WTC11 (cell line): ENCODE results near the gene CDH6. TPM values are rescaled to one million over a fixed set of nuclear protein-coding genes. Genes with fewer than 3 reads are reported as not detected.

Experiments
- ATAC-seq: fragments of 200-7000 bp; cut with Tn5 transposase; 2 replicates; pipeline ENCODE4 v1.10.0; 2021; ENCODE audit warnings: mild to moderate bottlenecking, moderate library complexity
- CTCF ChIA-PET: fragments of 300-600 bp; sonication (Branson Sonifier 250); formaldehyde crosslinking; loops from one replicate; lab custom pipeline; 2021; ENCODE audit warnings: antibody characterized with exemption; lab: Charles Lee
- POLR2A ChIA-PET: fragments of 350-600 bp; sonication (Branson Sonifier 250); formaldehyde crosslinking; loops from one replicate; lab custom pipeline; 2021; ENCODE audit warnings: antibody characterized with exemption; lab: Charles Lee
- DNase-seq: peaks from one replicate; pipeline ENCODE4 v3.0.0; 2021; ENCODE audit warnings: low spot score
- H3K27ac Mint-ChIP-seq: 2 replicates; pipeline ENCODE4 v1.8.0; 2021; ENCODE audit warnings: mixed read lengths
- H3K27me3 Mint-ChIP-seq: 2 replicates; pipeline ENCODE4 v1.8.0; 2021; ENCODE audit warnings: low read depth, mild to moderate bottlenecking, moderate library complexity, mixed read lengths
- H3K36me3 Mint-ChIP-seq: 2 replicates; pipeline ENCODE4 v1.8.0; 2021; ENCODE audit warnings: mixed read lengths
- H3K4me1 Mint-ChIP-seq: 2 replicates; pipeline ENCODE4 v1.8.0; 2022; ENCODE audit warnings: mixed read lengths
- H3K4me3 Mint-ChIP-seq: 2 replicates; pipeline ENCODE4 v1.8.0; 2021; ENCODE audit warnings: mild to moderate bottlenecking, moderate library complexity, mixed read lengths
- H3K9me3 Mint-ChIP-seq: 2 replicates; pipeline ENCODE4 v1.8.0; 2021; ENCODE audit warnings: mixed read lengths
- ATF1 ChIP-seq: sonication (generic); formaldehyde crosslinking; IDR thresholded peaks from 2 replicates; pipeline ENCODE4 v1.8.1; 2023; ENCODE audit warnings: mild to moderate bottlenecking, moderate library complexity, missing genetic modification reagents
- ATF3 ChIP-seq: sonication (generic); formaldehyde crosslinking; conservative IDR thresholded peaks from 2 replicates; pipeline ENCODE4 v1.8.1; 2022; ENCODE audit warnings: mild to moderate bottlenecking, missing genetic modification reagents
- ERG ChIP-seq: fragments of 250-450 bp; sonication (Bioruptor Pico); IDR thresholded peaks from 2 replicates; pipeline ENCODE4 v1.8.0; 2021; ENCODE audit warnings: mild to moderate bottlenecking
- FOXJ3 ChIP-seq: sonication (generic); formaldehyde crosslinking; IDR thresholded peaks from 2 replicates; pipeline ENCODE4 v1.9.0; 2021; ENCODE audit warnings: missing genetic modification reagents, mild to moderate bottlenecking, borderline replicate concordance
- GABPB1 ChIP-seq: sonication (generic); formaldehyde crosslinking; IDR thresholded peaks from 2 replicates; pipeline ENCODE4 v1.8.1; 2023; ENCODE audit warnings: mild to moderate bottlenecking, missing genetic modification reagents
- GTF2I ChIP-seq: fragments of 250-450 bp; sonication (Bioruptor Pico); conservative IDR thresholded peaks from 2 replicates; pipeline ENCODE4 v1.4.0; 2021; ENCODE audit warnings: mild to moderate bottlenecking
- HMGXB4 ChIP-seq: sonication (generic); formaldehyde crosslinking; IDR thresholded peaks from 2 replicates; pipeline ENCODE4 v1.8.1; 2023; ENCODE audit warnings: mild to moderate bottlenecking, moderate library complexity, missing genetic modification reagents
- NFATC4 ChIP-seq: fragments of 250-450 bp; sonication (Bioruptor Pico); IDR thresholded peaks from 2 replicates; pipeline ENCODE4 v1.9.0; 2021; ENCODE audit warnings: mild to moderate bottlenecking
- NFYB ChIP-seq: sonication (generic); formaldehyde crosslinking; conservative IDR thresholded peaks from 2 replicates; pipeline ENCODE4 v1.8.0; 2022; ENCODE audit warnings: low read depth, missing genetic modification reagents
- NR1H2 ChIP-seq: sonication (generic); formaldehyde crosslinking; IDR thresholded peaks from 2 replicates; pipeline ENCODE4 v1.9.0; 2021; ENCODE audit warnings: mild to moderate bottlenecking, moderate library complexity, missing genetic modification reagents
- SOX15 ChIP-seq: fragments of 250-450 bp; sonication (Bioruptor Pico); IDR thresholded peaks from 2 replicates; pipeline ENCODE4 v1.9.0; 2021; ENCODE audit warnings: mild to moderate bottlenecking
- STAT6 ChIP-seq: sonication (generic); formaldehyde crosslinking; conservative IDR thresholded peaks from 2 replicates; pipeline ENCODE4 v1.8.1; 2023; ENCODE audit warnings: mild to moderate bottlenecking, low read depth, missing genetic modification reagents, moderate library complexity
- ZNF416 ChIP-seq: fragments of 250-450 bp; sonication (Bioruptor Pico); IDR thresholded peaks from 2 replicates; pipeline ENCODE4 v1.9.0; 2021; ENCODE audit warnings: mild to moderate bottlenecking, inconsistent platforms
- total RNA-seq: library from RNA; stranded (reverse); gene quantifications from 3 replicates; pipeline ENCODE4 v1.2.3, GENCODE V29; 2021
- TF ChIP-seq, protein P1 (sequence below): sonication (generic); formaldehyde crosslinking; IDR thresholded peaks from 2 replicates; pipeline ENCODE4 v1.8.1; 2022; ENCODE audit warnings: missing genetic modification reagents, borderline replicate concordance
- TF ChIP-seq, protein P2 (sequence below): sonication (generic); formaldehyde crosslinking; IDR thresholded peaks from 2 replicates; pipeline ENCODE4 v1.8.1; 2023; ENCODE audit warnings: mild to moderate bottlenecking, missing genetic modification reagents, borderline replicate concordance
- TF ChIP-seq, protein P3 (sequence below): sonication (generic); formaldehyde crosslinking; IDR thresholded peaks from 2 replicates; pipeline ENCODE4 v1.8.1; 2022; ENCODE audit warnings: mild to moderate bottlenecking, missing genetic modification reagents, moderate library complexity, borderline replicate concordance

CDH6 gene
- total RNA-seq, 1 experiment from 2014 or later, result 2.6 TPM

DNA sequence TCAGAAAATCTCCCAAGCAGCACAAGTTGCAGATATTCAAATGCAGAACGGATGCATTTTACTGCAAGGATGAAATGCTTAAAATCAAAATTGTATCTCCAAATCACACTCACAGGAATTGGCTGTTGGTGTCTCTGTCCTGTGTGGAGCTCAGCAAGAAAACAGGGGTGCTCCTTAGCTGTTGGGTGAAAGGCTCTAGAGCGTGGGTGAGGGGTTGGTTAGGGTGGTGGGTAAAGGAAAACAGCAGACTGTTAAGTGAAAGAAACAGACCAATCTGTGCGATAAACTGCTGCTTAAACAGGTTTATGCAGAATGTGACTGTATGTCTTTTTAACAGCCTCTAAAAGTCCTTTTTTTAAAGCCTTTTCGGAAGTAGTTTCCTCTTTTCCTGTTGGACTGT is 19.8 kb downstream of the CDH6 start:
- Mint-ChIP-seq H3K4me3 (no peak overlapping the region), H3K36me3 (no peaks in the 10 kb centered on the region), H3K9me3 (no peaks in the 10 kb centered on the region), H3K27ac (no peak overlapping the region), H3K4me1 (peaks cover 12% of the 10 kb centered on the region), H3K27me3 (no peaks in the 10 kb centered on the region)
- ATAC-seq (no peak), DNase-seq (no peak)
- POLR2A ChIA-PET, result no interaction called here
- no peak for TF ChIP-seq NR1H2 (CRISPR knock-in tag)
- CTCF ChIA-PET, result interaction anchor here (1.6 to 1.9 kb wide), 2 partner anchors 19 to 57 kb away, joined by 7 to 10 read pairs; no protein-coding TSS in a partner anchor

- TF ChIP-seq, protein P1, sequence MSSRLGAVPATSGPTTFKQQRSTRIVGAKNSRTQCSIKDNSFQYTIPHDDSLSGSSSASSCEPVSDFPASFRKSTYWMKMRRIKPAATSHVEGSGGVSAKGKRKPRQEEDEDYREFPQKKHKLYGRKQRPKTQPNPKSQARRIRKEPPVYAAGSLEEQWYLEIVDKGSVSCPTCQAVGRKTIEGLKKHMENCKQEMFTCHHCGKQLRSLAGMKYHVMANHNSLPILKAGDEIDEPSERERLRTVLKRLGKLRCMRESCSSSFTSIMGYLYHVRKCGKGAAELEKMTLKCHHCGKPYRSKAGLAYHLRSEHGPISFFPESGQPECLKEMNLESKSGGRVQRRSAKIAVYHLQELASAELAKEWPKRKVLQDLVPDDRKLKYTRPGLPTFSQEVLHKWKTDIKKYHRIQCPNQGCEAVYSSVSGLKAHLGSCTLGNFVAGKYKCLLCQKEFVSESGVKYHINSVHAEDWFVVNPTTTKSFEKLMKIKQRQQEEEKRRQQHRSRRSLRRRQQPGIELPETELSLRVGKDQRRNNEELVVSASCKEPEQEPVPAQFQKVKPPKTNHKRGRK (CRISPR knock-in tag), result no peak
- TF ChIP-seq FOXJ3 (CRISPR knock-in tag) (no peak), STAT6 (CRISPR knock-in tag) (no peak), GTF2I (CRISPR knock-in tag) (no peak), ATF1 (CRISPR knock-in tag) (no peak), ERG (no peak), NFATC4 (CRISPR knock-in tag) (no peak), NR1H2 (CRISPR knock-in tag) (no peak), GABPB1 (no peak), ZNF416 (CRISPR knock-in tag) (no peak), NFYB (CRISPR knock-in tag) (no peak), SOX15 (no peak), HMGXB4 (CRISPR knock-in tag) (no peak), ATF3 (CRISPR knock-in tag) (no peak)
- TF ChIP-seq, protein P2, sequence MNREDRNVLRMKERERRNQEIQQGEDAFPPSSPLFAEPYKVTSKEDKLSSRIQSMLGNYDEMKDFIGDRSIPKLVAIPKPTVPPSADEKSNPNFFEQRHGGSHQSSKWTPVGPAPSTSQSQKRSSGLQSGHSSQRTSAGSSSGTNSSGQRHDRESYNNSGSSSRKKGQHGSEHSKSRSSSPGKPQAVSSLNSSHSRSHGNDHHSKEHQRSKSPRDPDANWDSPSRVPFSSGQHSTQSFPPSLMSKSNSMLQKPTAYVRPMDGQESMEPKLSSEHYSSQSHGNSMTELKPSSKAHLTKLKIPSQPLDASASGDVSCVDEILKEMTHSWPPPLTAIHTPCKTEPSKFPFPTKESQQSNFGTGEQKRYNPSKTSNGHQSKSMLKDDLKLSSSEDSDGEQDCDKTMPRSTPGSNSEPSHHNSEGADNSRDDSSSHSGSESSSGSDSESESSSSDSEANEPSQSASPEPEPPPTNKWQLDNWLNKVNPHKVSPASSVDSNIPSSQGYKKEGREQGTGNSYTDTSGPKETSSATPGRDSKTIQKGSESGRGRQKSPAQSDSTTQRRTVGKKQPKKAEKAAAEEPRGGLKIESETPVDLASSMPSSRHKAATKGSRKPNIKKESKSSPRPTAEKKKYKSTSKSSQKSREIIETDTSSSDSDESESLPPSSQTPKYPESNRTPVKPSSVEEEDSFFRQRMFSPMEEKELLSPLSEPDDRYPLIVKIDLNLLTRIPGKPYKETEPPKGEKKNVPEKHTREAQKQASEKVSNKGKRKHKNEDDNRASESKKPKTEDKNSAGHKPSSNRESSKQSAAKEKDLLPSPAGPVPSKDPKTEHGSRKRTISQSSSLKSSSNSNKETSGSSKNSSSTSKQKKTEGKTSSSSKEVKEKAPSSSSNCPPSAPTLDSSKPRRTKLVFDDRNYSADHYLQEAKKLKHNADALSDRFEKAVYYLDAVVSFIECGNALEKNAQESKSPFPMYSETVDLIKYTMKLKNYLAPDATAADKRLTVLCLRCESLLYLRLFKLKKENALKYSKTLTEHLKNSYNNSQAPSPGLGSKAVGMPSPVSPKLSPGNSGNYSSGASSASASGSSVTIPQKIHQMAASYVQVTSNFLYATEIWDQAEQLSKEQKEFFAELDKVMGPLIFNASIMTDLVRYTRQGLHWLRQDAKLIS (CRISPR knock-in tag), result no peak
- TF ChIP-seq, protein P3, sequence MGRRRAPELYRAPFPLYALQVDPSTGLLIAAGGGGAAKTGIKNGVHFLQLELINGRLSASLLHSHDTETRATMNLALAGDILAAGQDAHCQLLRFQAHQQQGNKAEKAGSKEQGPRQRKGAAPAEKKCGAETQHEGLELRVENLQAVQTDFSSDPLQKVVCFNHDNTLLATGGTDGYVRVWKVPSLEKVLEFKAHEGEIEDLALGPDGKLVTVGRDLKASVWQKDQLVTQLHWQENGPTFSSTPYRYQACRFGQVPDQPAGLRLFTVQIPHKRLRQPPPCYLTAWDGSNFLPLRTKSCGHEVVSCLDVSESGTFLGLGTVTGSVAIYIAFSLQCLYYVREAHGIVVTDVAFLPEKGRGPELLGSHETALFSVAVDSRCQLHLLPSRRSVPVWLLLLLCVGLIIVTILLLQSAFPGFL (CRISPR knock-in tag), result no peak
- TF ChIP-seq, all 79 proteins: peak for 0
- no peaks in the 10 kb centered on the region for H3K36me3 Mint-ChIP-seq
- no peaks in the 10 kb centered on the region for H3K27me3 Mint-ChIP-seq
- peak; percentile 52; the same call in 1 of the 2 replicates for ATAC-seq
- POLR2A ChIA-PET, result no interaction called here
- no peak overlapping the region for H3K27ac Mint-ChIP-seq
- no peaks in the 10 kb centered on the region for H3K9me3 Mint-ChIP-seq
- H3K4me1 Mint-ChIP-seq, result peaks cover 12% of the 10 kb centered on the region
- H3K4me3 Mint-ChIP-seq, result peak overlapping the region; percentile 39
- DNase-seq, result no peak
- CTCF ChIA-PET, result interaction anchor here (1.0 to 1.9 kb wide), 3 partner anchors 18 to 56 kb away, joined by 3 to 10 read pairs (median 7); no protein-coding TSS in a partner anchor
Observed at GRCh38 chr5:31213705-31214121, 20.2 kb downstream of the CDH6 start.
